HG03571 (cell line): ENCODE data around the gene SS18L1.

Source experiments
- ATAC-seq: cut with Tn5 transposase; IDR thresholded peaks from one replicate; pipeline ENCODE4 v1.9.1; 2021; ENCODE audit not compliant: unreplicated experiment

The SS18L1 gene

DNA sequence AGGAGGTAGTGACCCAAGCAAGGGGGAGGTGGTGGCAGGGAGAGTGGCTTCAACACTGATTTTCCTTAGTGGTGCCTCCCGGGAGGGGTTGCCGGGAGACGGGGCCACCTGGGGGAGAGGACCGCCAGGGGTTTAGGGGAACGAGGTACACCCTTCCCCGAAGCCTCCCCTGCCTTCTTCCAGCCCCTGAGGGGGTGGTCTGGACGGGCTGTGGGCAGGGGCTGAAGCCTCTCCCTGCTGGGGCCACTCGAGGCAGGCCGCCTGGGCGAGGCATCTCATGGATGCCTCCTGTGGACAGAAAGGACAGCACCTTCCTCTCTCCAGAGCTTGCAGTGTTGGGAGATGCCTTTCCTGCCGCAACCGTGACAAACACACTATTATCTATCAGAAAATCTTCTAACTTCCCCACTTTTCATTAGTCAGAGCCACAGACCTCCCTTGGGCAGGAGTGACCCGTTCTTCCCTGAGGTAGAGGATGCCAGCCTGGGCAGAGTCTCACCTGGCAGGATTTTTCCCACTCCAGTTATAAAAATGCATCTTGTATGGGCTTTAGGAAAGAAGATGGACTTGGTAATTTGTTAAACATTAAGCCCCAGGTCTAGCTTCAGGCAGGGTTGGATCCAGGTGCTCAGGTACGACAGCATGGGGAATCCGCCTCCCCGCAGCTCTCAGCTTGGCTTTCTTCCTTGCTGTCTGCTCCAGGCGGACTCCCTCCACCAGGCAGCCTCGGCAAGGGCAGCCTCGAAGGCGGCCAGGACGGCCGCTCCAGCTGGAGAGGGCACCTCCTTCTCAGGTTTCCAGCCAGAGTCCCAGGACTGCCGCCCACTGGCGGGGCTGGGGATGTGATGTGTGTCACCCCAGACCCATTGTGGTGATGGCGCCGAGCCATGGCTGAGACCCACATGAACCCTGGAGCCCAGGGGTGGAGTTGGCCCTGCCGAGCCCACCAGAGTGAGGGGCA lies 65.5 kb downstream of the SS18L1 start:
- ATAC-seq: no peak

DNA sequence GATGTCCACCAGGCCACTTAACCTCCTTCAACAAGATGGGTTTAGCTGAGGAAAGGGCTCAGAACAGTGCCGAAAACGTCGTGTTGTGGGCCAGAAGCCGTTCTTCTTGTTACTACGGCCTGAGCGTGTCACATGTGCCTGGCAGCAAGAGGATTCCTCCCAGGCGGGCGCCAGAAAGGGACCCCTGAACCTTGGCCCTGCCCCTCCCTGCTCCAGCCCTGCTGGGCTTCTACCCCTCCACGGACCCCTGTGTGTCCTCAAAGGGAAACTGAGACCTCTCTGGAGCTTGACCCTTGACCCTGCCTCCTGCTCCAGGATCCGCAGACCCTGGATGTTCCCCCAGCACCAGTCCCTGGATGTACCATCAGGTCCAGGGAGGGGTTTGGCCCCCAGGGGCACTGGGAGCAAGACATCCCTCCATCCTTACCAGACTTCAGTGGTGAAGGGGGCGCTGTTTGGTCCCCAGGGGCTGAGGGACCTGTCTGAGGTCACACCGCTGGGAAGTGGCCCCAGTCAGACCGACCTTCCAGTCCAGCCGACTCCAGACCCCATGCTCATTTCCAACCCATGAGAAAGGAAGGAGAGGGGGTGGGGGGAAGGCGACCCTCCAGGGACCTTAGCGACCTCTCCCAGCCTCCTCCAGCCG lies 66.4 kb downstream of the SS18L1 start:
- no peak for ATAC-seq

DNA sequence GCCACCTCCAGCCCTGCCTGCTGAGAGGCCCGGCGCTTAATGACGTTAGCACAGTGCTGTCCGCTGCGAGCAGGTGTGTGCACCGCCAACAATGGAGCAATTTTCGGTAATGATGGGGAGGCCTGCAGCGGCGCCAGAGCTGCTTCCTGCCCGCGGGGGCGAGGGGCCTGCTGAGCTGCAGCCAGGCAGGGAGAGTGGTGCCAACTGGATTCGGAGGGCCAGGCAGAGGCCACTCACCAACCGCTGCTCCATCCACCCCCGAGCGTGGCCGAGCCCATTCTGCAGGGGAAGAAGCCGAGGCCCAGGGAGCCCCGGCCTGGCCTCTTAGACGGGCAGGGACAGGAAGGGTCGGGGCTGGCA lies 66.9 kb downstream of the SS18L1 start:
- ATAC-seq: no peak

DNA sequence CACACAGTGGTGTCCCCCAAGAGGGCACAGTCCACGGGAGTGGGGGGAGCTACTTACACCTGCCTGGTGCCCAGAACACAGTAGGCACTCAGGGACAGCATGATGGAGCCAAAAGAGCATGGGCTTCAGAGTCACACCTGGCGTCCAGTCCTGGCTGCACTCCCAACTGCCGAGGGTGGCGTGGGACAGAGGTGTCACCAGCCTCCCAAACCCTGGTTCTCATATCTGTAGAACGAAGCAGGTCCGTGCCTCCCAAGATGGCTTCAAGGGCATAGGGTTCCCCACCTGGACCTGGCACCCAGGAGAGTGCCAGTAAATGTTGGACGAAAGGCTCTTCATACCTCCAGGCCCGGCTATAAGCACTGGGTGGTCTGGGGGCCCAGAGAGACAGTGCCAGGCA lies 67.6 kb downstream of the SS18L1 start:
- no peak for ATAC-seq

DNA sequence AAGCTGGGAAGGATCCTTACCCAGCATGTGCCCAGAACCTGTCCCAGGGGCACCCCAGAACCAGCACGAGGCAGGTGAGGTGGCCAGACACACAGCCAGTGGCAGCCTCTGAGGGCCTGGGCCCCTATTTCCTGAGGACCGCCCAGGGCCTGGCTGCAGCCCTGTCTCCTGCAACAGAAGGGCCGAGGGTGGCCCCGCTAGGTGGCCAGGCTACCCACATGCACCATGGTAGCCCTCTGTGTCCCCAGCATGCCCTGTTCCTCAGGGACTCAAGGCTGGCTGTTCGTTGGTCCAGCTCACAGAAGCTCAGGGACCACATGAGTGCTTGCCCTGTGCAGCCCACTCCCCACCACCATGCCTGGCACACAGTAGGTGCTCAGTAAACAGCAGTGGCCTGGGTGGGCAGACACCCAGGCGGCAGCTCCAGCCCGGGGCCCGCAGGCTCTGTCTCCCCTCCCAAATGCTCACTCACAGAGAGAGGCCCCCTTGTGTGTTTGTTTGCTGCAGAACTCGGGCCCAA lies 68.3 kb downstream of the SS18L1 start:
- ATAC-seq: no peak

DNA sequence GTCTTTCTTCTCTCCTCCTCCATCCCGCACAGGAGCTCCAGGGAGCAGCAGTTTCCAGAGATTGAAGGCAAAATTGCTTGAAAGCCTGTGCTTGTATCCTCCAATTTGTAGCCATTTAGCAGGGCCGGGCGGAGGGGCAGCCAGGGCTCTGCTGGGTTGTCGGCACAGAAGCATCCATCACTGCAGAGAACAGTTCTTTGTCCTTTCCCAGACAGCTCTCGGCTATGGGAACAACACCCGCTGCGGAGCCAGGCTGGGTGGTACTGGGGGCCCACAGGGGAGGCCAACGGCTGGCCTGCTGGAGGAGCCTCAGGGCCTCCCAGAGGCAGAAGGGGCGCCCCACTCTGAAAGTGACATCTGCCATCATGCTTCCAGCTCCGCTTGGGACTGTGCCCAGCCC lies 68.7 kb downstream of the SS18L1 start:
- no peak for ATAC-seq

DNA sequence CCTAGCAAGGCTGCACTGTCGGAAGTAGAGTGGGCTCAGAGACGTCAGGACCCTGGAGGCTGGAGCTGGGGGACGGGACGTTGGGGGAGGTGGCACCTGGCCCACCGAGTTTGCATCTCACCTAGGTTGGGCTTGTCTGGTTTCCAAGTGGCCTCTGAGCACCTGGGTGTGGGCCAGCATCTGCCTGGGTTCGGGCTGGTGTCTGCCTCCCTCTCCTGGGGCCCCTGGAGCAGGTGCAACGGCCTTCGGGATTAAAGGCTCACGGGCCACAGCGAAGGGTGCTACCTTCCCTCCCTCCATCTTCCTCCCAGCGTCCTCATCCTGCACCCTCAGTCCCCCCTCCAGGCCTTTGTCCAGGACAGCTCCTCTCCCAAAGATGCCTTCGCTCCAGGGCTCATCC lies 70.5 kb downstream of the SS18L1 start:
- ATAC-seq: no peak

DNA sequence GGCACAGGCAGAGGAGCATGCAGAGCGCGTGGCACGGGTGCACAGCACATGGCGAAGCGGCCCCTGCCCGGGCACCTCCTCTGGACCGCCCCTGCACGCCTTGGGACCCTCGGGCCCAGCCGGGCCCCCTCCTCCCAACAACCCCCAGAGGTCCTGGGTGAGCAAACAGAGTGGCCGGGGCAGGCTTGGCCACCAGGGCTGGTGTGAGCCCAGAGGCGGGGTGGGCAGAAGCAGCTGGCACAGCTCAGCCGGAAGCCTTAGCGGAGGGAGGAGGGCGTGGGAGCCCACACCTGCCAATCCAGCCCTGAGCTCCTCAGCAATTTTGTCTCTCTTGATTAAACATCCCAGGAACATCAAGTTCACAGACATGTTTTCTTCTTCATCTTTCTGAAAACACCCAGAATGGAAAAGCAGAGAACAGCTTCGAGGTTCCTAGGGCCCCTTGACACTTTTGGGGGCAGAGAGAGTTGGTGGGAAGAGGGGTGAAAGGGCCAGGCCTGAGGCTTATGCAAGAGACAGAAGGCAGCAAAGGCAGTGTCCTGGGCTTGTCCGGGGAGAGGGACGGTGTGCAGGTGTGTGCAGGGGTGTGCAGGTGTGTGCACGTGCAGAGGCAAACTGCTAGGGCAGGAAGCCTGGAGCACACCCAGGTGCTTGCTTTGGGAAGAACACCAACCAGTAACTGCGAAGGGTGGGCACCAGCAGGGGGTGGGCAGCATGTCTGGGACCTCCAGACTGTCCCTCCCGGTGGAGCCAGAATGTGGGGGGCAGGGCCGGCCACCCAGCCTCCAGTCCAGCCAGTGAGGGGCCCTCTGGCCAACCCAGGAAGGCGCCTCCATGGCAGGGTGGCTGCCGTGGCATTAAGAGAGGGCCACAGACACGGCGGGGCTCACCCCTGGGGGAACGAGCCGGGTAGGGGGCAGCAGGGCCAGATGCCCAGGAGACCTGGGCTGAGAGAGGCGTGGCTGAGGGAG lies 71.7 kb downstream of the SS18L1 start:
- ATAC-seq: no peak

DNA sequence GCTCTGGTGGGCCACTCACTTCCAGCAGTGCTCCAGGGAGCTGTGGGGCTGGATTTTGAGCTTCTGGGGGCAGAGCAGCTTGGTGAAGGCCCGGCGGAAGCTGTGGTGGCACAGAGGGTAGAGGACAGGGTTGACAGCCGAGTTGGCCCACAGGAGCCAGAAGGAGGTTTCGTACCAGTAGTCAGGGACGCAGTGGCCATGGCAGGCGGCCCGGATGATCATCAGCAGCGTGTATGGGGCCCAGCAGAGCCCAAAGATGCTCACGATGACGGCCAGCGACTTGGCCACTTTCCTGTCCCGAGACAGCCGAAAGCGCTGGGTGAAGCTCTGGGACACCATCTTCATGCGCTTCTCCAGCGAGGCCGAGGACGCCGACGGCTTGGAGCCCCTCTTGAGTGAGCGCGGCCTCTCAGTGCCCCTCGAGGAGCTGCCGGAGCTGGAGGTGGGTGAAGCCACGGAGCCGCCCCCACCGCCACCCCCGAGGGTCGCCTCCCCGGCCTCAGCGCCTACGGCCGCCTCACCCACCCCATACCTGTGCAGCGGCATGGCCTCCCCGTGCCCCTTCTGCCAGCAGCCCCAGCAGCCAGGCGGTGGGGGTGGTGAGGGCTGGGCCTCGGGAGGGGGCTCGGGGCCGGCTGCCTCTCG lies 72.5 kb downstream of the SS18L1 start:
- no peak for ATAC-seq

DNA sequence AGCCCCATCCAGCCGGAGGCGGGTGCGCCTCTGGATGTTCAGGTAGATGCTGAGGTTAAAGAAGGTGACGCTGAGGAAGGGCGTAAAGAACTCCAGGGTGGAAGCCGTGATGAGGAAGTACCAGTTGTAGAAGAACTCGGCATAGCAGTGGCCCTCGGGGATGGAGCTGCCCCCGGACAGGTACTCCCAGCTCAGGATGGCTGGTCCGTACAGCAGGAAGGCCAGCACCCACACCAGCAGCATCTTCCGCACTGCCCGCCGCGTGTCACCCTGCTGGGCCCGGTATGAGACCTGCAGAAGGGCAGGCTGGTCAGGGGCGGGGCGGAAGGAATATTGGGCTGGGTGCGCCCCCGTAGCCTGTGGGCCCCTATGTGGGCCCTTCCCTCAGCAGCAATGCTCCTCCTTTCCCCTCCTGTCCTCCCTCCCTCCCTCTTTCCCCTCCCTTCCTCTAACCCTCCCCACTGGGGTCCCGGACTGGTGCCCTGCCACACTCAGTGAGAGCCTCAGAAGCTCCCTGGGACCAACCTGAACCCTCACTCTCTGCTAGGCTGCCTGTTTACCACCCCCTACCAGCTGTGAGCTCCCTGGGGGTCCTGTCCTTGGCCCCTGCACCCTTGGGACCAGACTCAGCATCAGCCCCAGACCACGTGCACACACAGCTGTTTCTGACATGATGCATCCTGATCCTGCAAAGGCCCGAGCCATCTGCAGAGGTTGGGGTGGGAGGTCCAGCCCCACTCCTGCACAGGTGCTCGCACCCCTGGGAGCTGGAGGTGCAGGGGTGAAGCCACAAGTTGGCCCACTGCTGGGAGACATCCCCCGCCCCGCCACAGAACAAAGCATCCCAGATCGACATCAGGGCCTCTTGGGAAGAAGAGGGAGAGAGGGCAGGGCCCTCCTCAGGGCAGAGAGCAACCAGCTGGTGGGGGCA lies 73.3 kb downstream of the SS18L1 start:
- no peak for ATAC-seq

DNA sequence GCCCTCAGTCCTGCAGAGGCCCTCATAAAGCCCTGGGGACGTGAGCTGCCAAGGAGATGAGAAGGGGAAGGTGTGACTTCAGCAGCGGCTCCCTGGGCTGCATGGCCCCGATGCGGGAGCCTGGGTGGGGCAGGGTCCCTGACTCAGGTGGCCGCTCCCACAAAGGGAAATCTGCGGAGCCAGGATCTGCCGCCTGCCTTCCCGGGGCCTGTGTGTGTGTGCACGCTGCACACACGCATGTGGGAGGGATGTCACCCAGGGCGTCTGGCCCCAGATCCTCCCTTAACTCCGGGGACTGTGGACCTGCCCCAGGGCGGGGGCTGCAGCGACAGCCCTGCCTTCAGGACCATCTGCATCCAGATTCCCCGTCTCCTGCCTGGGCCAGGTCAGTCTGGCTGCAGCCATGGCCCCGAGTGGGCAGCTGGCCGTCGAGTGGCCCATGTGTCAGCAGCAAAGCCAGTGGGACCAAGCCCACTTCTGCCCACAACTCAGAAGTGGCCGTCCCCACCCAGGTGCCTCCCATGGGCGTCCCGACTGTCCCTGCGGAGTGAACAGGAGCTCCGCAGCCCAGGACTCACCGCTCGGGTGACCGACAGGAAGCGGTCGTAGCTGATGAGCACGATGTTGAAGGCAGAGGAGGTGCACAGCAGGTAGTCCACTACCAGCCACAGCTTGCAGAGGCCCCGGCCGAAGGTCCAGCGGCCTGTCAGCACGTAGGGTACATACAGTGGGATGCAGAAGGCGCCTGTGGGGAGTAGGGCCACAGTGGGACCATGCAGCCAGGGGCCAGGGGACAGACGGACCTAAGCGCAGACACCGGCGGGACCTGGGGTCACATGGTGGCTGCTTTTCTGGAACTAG lies 74.6 kb downstream of the SS18L1 start:
- no peak for ATAC-seq

DNA sequence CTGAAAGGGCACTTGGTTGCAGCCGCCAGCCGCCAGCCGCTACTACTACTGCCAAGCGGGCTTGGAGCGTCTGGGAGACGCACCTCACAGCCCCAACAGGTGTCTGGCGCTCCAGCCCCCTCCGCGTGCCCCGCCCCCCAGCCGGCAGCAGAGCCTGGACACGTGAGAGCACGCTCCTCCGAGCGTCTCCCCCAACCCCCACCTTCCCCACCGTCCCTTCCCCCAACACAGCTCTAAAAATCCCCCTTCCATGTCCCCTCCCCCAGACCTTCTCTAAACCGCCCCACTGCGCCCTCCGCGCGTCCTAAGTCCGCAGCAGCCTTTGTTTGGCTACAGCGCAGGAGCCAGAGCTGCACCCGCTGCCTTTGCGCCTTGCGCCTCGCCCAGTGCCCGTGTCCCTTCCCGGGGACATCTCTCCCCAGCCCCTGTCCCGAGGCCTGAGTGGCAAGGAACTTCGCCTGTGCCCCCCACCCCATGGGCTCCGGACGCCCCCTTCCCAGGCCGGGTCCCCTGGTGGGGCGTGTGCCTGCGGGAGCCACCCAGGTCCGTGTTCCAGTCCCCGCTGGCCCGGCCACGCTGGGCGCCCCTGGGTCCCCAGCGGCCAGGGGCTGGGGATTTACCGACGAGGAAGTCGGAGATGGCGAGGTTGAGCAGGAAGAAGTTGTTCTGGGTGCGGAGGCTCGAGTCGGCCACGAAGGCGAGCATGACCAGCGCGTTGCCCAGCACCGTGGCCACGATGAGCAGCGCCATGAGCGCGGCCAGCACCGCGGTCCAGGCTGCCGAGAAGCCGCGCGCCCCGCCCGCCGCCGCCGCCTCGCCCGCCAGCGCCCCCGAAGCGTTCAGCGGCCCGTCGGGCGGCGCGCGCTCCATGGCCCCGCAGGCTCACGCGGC lies 75.8 kb downstream of the SS18L1 start:
- no peak for ATAC-seq

DNA sequence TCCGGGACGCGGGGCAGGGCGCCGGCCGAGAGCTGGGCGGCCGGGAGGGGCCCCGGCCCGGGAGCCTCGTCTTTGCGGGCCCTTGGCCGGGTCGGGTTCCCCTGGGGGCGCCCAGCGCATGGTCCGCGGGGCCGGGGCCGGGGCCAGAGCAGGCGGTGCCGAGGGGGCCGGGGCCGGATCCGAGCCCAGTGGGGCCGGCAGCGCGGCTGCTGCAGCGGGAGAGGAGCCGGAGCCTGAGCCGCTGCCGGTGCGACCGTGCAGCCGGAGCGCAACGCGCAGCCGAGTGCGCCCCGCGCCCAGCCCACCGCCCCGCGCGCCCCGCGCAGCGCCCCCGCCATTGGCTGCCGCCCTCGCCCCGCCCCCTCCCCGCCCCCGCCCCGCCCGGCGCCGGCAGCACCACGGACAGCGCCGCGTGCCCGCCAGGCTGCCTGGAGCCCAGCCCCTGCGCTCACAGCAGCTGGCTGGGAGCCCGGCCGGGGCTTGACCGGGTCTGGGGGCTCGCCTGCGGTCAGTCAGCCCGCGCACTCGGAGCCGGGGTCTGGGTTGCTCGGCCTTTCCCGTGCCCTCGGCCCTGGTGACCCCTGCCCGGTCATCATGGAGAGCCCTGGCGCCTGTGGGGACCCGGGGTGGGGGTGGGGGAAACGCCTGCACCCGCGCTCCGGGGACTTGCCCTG lies 76.6 kb downstream of the SS18L1 start, which contains the start of gene HRH3:
HRH3 (minus strand) TSS at position 287 of the 674 bp plus-strand sequence. CDS start 308 bp downstream, outside the sequence.
- ATAC-seq: no peak

DNA sequence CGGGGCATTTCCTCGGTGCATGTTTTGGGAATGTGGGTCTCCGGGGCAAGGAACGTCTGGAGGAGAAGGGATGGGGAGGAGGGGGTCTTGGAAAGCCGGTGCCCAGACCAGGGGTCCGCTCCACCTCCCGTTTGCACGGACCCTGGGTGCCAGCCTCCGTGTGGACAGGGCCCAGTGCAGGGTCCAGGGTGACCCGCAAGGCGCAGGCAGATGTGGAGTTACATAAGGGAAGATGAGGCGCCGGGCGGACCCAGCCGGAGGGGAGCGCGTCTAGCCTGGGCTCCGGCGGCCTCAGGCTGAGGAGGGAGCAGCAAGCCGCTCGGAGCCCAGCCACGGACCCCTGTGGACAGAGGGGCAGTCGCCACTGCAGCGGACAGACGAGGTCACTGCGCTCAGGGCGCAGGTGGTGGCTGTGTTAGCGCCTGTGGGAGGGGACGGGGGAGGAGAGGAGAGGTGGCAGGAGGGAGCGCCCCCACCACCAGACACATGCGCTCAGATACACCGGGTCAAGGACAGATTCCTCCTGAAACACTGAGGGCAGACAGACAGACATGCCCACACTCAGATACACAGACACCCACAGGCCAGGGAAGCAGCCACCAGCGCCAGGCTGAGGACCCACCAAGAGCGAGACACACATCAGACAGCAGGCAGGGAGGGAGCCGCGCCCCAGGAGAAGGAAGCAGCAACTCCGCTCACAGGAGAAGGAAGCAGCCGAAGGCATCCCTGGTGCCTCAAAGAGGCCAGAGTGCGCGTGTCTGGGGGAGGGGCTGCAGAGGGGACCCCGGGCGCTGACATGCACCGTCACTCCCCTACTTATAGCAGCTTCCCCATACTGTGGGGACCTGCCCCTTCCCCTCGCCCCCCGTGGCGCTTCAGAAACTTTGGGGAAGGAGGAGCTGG lies 77.3 kb downstream of the SS18L1 start:
- ATAC-seq: no peak

DNA sequence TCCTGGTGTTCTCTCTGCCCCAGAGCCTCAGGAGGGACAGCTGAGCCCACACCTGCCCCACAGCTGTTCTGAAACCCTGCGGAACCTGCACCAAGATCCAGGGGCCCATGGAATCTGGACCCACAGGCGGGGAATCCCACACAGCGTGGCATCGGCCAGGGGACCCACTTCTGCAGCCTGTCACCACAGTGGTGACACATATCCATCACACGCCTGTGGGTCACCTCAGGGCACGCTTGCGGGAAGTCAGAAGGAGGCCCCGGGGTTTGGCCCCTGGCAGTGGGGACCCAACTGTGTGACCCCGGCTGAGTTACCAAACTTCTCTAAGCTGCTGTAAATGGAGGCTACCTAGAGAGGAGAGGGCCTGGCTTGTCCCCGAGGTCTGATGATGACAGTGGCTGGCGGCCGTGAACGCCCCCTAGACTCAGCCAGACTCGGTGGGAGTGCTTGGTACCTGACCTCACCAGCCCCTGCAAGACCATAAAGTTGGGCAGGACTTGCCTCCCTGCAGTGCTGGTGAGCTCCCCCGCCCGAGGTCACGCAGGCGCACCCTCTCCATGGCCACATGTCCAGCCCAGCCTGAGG lies 78.8 kb downstream of the SS18L1 start:
- no peak for ATAC-seq
